ENCODE data around the gene FBN1. TPM values are rescaled to one million over a fixed set of nuclear protein-coding genes. Genes with fewer than 3 reads are reported as not detected.

Gene FBN1
- total and polyA plus RNA-seq, 2 experiments from 2014 or later, result 1.9 to 3.8 TPM

GRCh38 chr15:48360841-48361240, 284.7 kb downstream of the FBN1 start:
- Mint-ChIP-seq H3K4me3 (no peak overlapping the region), H3K27me3 (ENCODE audit: insufficient read depth, low read depth, poor library complexity) (peaks cover 2% of the 10 kb centered on the region), H3K4me1 (peaks cover 8% of the 10 kb centered on the region), H3K27ac (no peak overlapping the region), H3K36me3 (ENCODE audit: low read depth) (no peaks in the 10 kb centered on the region), H3K9me3 (no peaks in the 10 kb centered on the region)
- H2AFZ ChIP-seq, result no peak overlapping the region
- no peaks in the 10 kb centered on the region for H3K4me1 ChIP-seq (ENCODE audit: insufficient read depth)
- H3K79me2 ChIP-seq (replicated peaks; ENCODE audit: insufficient read depth), result no peaks in the 10 kb centered on the region
- no peak overlapping the region for H3K27ac ChIP-seq (ENCODE audit: low read depth)
- ATAC-seq, result no peak
- H3F3A ChIP-seq (replicated peaks; ENCODE audit: low read depth), result no peaks in the 10 kb centered on the region
- H4K20me1 ChIP-seq (replicated peaks; ENCODE audit: insufficient read depth), result no peaks in the 10 kb centered on the region
- H3K9me2 ChIP-seq (ENCODE audit: insufficient read depth), result no peaks in the 10 kb centered on the region
- H3K27me3 ChIP-seq (ENCODE audit: insufficient read depth), result no peaks in the 10 kb centered on the region
- H3K4me3 ChIP-seq, result no peak overlapping the region
- H3K36me3 ChIP-seq (ENCODE audit: insufficient read depth), result no peaks in the 10 kb centered on the region
- peak; percentile 9 for DNase-seq (ENCODE audit: low spot score)
- no peak overlapping the region for H3K4me2 ChIP-seq
- TF ChIP-seq NANOG (IDR thresholded peaks at IDR 0.05; ENCODE audit: borderline replicate concordance) (no peak), CREB1 (CRISPR knock-in tag; IDR thresholded peaks at IDR 0.05; ENCODE audit: low read depth) (no peak), ZNF462 (CRISPR knock-in tag; IDR thresholded peaks at IDR 0.05) (no peak), POLR2AphosphoS5 (IDR thresholded peaks at IDR 0.05; ENCODE audit: low read depth) (no peak), EZH2phosphoT487 (IDR thresholded peaks at IDR 0.05; ENCODE audit: unreplicated experiment) (no peak), JUNB (IDR thresholded peaks at IDR 0.05; ENCODE audit: unreplicated experiment) (no peak), ZNF331 (CRISPR knock-in tag; IDR thresholded peaks at IDR 0.05; ENCODE audit: low read depth) (no peak), STAT1 (IDR thresholded peaks at IDR 0.05; ENCODE audit: unreplicated experiment) (no peak), ZNF114 (CRISPR knock-in tag; IDR thresholded peaks at IDR 0.05) (no peak), EZH2 (IDR thresholded peaks at IDR 0.05; ENCODE audit: low read depth, unreplicated experiment) (no peak)
- TF ChIP-seq, protein P1, sequence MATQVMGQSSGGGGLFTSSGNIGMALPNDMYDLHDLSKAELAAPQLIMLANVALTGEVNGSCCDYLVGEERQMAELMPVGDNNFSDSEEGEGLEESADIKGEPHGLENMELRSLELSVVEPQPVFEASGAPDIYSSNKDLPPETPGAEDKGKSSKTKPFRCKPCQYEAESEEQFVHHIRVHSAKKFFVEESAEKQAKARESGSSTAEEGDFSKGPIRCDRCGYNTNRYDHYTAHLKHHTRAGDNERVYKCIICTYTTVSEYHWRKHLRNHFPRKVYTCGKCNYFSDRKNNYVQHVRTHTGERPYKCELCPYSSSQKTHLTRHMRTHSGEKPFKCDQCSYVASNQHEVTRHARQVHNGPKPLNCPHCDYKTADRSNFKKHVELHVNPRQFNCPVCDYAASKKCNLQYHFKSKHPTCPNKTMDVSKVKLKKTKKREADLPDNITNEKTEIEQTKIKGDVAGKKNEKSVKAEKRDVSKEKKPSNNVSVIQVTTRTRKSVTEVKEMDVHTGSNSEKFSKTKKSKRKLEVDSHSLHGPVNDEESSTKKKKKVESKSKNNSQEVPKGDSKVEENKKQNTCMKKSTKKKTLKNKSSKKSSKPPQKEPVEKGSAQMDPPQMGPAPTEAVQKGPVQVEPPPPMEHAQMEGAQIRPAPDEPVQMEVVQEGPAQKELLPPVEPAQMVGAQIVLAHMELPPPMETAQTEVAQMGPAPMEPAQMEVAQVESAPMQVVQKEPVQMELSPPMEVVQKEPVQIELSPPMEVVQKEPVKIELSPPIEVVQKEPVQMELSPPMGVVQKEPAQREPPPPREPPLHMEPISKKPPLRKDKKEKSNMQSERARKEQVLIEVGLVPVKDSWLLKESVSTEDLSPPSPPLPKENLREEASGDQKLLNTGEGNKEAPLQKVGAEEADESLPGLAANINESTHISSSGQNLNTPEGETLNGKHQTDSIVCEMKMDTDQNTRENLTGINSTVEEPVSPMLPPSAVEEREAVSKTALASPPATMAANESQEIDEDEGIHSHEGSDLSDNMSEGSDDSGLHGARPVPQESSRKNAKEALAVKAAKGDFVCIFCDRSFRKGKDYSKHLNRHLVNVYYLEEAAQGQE (IDR thresholded peaks at IDR 0.05; ENCODE audit: unreplicated experiment), result no peak
- TF ChIP-seq, protein P2, sequence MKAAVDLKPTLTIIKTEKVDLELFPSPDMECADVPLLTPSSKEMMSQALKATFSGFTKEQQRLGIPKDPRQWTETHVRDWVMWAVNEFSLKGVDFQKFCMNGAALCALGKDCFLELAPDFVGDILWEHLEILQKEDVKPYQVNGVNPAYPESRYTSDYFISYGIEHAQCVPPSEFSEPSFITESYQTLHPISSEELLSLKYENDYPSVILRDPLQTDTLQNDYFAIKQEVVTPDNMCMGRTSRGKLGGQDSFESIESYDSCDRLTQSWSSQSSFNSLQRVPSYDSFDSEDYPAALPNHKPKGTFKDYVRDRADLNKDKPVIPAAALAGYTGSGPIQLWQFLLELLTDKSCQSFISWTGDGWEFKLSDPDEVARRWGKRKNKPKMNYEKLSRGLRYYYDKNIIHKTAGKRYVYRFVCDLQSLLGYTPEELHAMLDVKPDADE (IDR thresholded peaks at IDR 0.05), result no peak
- TF ChIP-seq, protein P3, sequence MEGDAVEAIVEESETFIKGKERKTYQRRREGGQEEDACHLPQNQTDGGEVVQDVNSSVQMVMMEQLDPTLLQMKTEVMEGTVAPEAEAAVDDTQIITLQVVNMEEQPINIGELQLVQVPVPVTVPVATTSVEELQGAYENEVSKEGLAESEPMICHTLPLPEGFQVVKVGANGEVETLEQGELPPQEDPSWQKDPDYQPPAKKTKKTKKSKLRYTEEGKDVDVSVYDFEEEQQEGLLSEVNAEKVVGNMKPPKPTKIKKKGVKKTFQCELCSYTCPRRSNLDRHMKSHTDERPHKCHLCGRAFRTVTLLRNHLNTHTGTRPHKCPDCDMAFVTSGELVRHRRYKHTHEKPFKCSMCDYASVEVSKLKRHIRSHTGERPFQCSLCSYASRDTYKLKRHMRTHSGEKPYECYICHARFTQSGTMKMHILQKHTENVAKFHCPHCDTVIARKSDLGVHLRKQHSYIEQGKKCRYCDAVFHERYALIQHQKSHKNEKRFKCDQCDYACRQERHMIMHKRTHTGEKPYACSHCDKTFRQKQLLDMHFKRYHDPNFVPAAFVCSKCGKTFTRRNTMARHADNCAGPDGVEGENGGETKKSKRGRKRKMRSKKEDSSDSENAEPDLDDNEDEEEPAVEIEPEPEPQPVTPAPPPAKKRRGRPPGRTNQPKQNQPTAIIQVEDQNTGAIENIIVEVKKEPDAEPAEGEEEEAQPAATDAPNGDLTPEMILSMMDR (conservative IDR thresholded peaks at IDR 0.05; ENCODE audit: low read depth in 2 of 2), result no peak
